GM15510 (cell line): ENCODE results near the gene CCL2.

ENCODE experiments used
- POLR2A ChIP-seq: IDR thresholded peaks from 3 replicates; pipeline ENCODE4 v1.6.1; 2011; ENCODE audit warnings: borderline replicate concordance; ENCODE audit not compliant: insufficient read length; ENCODE audit errors: extremely low read depth

CCL2 gene

GRCh38 chr17:34254651-34255380 lies at the start of gene CCL2:
TSS of gene CCL2 (plus strand) at chr17:34255285. CDS start at chr17:34255350, 65 bp downstream.
- TF ChIP-seq POLR2A, result no peak

DNA sequence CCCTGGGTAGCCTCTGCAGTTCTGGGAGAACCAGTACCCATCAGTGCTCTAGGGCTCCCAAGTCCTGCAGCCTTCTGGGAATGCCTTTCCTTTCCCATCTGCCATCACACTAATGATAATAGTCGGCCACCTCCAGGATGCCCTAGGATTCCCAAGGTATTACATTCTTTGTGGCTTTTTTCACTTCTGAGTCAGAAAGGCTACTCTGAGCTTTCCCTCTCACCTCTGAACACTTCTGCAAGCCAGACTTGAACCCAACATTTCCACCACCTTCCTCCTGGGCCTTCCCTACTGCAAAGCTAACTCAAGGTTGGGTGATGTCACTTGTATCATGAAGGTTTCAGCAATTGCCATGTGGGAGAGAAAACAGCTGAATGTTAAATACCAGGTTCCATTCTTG lies 49.7 kb upstream of the CCL2 start:
- no peak for TF ChIP-seq POLR2A

GRCh38 chr17:34206569-34206968 lies 48.5 kb upstream of the CCL2 start:
- TF ChIP-seq POLR2A, result no peak

GRCh38 chr17:34207572-34207971 lies 47.5 kb upstream of the CCL2 start:
- TF ChIP-seq POLR2A, result no peak

- TF ChIP-seq POLR2A, result no peak
Measured at GRCh38 chr17:34218748-34219147, 36.3 kb upstream of the CCL2 start.

GRCh38 chr17:34219405-34219804 lies 35.7 kb upstream of the CCL2 start:
- TF ChIP-seq POLR2A, result no peak

GRCh38 chr17:34220045-34220751 lies 34.9 kb upstream of the CCL2 start:
- no peak for TF ChIP-seq POLR2A

DNA sequence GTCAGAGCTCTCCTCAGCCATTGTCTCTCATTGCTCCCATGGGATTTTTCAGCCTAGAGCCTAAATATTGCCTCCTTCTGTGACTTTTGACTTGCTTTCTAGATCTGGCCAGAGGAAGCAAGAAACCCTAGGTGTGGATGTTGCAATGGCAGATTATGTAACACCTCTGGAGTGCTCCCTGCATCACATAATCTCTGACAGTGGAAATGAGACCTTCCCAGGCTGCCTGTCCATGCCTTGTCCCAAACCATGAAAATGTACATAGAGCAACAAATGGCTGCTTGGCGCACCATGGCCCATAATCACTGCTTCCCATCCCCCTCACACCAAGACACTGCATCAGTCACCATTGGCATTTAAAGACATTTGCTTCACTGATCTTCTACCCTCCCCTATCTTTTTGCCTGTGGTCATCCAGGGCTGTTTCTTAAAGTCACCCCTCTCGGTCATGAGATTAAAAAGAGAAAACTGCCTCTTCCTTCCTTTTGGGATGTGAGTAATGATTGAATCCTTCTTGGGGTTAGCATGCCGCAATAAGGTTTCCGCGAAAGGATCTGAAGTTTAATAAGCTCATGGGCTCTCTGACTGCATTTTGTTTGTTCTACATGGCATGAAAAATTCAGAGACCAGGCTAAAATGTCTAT lies 34.2 kb upstream of the CCL2 start:
- no peak for TF ChIP-seq POLR2A

GRCh38 chr17:34221411-34221810 lies 33.7 kb upstream of the CCL2 start:
- TF ChIP-seq POLR2A, result no peak

DNA sequence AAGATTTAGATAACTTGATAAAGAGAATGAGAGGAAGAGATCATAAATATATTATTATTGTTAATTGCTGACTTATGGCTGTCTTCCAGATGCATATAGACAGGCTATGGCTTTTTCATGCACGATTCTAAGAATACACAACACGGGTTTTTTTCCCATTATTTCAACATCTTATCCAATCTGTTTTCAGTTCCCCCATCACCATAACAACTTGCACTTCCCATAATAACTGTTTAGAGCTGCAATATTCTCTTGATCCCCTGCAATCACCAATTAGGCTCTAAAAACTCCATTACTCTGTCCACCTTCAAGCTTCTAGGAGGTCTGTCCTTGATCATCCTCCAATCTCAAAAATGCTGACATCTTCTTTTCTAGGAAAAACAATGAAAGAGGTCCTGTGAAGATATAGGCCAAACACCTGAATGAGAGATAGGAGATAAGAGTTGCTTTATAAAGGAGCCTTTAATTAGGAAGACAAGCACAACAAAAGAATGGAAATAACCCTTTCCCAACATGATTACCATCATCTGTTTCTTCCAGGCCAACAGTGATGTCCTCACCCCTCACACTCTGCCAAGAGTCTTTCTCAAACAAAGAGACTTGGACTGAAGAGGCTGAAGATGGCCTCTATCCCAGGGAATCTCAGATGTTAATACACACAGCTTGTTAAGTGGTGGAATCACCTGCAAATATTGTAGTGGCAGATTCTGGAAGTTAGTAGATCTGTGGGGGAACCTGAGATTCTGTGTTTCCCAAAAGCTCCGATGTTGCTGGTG lies 32.2 kb upstream of the CCL2 start:
- no peak for TF ChIP-seq POLR2A

GRCh38 chr17:34225046-34225445 lies 30.0 kb upstream of the CCL2 start:
- TF ChIP-seq POLR2A, result no peak

- TF ChIP-seq POLR2A, result no peak
Measured at GRCh38 chr17:34226011-34226743, 28.9 kb upstream of the CCL2 start.

DNA sequence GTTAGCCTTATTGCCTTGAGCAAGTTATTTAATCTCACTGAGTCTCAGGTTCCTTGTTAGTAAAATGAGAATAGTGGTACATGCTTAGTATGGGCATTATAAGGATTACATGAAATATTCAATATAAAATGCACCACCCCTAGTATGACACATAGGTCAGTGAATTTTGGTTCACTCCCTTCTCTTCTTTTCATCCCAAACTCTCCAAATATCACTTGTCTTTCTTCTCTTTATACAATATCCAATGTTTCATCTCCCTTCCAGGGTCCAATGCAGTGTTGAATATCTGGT lies 28.4 kb upstream of the CCL2 start:
- no peak for TF ChIP-seq POLR2A

DNA sequence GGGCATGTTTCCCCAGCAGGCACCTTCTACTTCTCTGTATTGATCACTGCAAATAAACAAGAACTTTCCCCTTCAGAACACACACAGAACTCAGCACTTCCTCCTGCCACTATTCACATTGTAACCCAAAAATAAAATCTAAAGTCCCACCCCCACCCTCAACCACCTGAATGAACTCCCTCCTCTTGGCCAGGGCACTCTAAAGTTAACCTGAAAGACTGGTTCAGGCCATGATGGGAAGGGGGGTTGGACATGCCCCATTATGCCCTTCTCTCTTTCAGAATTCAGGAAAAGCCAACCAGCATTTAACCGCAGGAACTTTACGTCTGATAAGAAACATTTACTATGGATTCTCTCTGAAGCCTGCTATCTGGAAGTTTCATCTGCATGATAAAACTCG lies 27.4 kb upstream of the CCL2 start:
- no peak for TF ChIP-seq POLR2A
